Activated CD8-positive, alpha-beta memory T cell treated with anti-CD3 and anti-CD28 coated beads for 4 hours (primary cell): ENCODE measurements around the gene ASCL2.

Experiments used
- DNase-seq, 2 donors: peaks; one replicate each; pipeline ENCODE4 v3.0.0-alpha.2; 2020; ENCODE audit warnings: low read depth in 2 of 2

ASCL2 gene

GRCh38 chr11:2272228-2272945 is 2.0 kb upstream of the ASCL2 start:
- no peak for DNase-seq

DNA sequence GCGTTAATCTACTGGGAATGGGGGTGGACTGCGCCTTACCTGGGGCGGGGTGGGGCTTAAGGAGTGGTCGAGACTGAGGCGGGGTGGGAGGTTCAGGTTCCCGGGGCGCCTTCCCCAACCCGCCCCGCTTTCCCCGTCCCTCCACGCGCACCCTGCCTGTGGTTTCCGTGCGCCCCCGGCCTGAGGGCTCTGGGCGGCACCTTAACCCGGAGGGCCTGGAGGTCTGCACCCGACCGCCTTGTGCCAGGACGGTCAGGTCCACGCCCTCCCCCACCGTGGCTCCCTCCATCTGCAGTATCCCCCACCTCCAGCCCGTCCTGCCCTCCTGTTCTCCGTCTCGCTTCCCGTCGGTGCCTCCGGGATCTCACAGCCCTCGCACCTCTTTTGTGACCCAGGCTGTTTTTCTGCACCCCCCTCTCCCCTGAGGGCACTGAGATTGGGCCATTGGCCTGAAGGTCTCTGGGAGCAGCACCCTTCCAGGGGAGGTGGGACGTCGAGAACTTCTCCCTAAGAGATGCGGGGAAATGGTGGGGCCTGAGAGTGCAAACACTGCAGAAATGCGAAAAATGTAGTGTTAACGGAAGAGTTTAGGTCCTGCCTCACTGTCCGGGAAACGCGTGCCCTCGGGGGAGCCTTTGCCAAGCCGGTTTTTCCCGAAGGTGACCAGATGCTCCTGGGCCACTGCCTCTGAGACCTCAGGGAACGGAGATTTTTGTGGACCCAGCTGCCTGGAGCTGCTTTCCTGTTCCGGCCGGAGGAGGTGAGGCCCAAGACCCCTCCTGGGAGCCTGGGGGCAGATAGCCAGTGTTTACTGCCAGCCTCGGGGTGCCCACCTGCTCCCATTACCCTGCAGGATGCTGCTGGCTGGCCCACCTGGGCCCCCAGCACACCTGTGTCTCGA is 1.2 kb upstream of the ASCL2 start:
- no peak for DNase-seq

- peak; percentile 51 for DNase-seq
Observed at GRCh38 chr11:2271077-2271326, 614 bp upstream of the ASCL2 start.

DNA sequence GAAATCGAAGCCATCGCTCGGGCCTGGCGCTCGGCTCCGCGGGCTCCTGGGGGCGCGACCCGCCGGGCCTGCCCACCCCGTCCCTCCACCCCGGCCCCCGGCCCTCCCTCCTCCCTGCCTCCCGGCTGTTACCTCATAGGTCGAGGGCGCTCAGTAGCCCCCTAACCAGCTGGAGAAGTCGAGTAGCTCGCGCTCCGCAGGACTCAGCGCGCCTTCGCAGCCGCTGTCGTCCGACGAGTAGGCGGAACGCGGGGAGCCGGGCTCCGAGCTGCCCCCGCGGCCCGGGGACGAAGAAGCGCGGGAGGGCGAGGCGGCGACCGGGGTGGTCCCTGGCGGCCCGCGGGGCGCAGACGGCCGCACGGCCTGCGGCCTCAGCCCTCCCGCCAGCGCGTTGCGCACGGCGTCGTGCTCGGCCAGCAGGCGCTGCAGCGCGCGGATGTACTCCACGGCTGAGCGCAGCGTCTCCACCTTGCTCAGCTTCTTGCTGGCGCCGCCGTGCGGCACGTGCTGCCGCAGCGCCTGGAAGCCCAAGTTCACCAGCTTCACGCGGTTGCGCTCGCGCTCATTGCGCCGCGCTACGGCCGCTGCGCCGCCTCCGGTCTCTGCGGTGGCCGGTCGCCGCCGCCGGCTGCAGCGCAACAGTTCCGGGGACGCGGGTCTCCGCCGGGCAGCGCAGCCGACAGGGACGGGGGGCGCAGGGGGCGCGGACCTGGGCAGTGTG is 627 bp downstream of the ASCL2 start:
- no peak for DNase-seq

- peak; percentile 71 to 80 for DNase-seq
Observed at GRCh38 chr11:2268729-2269600, 1.4 kb downstream of the ASCL2 start.

GRCh38 chr11:2267851-2268728 is 2.3 kb downstream of the ASCL2 start:
- DNase-seq: no peak

GRCh38 chr11:2267306-2267850 is 3.0 kb downstream of the ASCL2 start:
- no peak for DNase-seq

- no peak for DNase-seq
Observed at GRCh38 chr11:2266586-2267305, 3.6 kb downstream of the ASCL2 start.

GRCh38 chr11:2265854-2266585 is 4.4 kb downstream of the ASCL2 start:
- DNase-seq: no peak

GRCh38 chr11:2265396-2265795 is 5.0 kb downstream of the ASCL2 start:
- no peak for DNase-seq

DNA sequence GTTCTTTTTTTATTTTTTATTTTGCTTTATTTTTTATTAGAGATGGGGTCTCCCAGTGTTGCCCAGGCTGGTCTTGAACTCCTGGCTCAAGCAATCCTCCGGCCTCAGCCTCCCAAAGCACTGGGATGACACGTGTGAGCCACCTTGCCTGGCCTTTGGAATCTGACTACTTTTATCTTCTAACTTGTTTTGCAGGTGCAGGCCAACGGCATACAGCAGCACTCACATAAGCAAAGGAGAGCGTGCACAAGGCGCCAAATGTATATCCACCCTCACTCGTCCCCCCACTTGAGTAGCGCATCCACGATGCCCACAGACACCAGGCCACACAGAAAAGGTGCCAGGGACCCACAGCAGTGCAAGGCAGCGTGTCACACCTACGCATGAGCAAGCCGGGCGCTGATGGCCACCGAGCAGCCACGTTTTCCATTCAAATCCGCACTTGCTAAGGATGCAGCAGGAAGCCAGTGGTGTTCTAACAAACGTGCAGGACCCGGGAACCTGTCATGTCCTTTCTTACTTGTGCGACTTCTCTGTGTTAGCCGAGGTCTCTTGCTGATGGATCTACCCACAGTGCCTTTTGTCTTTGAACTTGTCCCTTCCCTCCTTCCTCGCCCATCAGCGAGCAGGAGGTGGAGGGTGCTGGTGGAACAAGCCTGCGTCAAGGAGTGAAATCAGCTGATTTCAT is 5.9 kb downstream of the ASCL2 start:
- no peak for DNase-seq

DNA sequence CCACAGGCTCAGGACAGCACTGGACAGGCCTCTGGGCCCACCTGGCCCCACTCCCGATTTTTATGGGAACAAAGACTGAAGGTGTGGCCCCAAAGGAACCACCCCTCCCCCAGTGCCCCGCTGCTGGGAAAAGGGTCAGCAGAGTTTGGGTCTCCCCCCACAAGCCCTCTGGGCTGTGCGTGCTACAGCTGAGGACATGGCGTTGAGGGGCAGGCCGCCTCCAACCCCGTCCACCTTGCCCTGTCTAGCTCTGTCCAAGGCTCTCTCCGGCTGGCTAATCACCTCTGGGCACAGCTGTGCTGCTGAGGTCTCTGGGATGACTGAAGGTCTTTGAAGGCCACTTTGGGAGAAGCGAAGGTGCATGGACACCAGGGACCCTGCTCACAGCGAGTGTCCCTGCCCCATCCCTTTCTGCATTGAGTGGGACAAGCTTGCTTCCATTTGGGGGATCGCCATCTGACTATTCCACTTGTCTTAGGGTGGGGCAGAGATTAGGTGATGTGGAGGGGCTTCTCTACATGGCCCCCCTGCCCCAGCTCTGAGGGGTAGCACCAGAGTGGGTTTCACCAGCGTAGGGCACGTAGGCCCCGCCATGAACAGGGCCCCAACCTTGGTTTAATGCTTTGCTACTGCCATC is 6.5 kb downstream of the ASCL2 start:
- DNase-seq: no peak

DNA sequence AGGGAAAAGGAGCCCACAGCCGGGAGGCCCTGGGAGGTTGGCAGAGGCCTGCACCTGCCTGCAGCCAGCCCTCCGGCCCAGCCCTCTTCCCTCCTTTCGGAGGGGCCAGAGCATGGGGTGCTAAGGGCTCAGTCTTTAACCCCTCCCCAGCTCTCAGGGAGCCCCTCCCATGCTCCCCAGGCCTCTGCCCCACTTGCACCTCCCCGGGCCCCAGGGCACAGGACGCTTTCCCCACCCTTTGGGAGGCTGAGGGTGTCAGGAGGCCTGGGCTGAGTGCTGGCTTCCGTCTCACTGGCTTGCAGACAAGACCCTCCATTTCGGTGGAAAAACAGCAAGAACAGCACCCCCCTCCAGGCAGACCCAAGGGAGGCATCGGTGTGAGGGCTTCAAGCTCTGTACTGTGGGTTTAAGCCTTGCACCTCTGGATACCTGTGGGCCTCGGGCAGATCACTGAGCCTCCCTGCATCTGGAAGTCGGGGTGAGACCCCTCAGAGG is 7.3 kb downstream of the ASCL2 start:
- no peak for DNase-seq

DNA sequence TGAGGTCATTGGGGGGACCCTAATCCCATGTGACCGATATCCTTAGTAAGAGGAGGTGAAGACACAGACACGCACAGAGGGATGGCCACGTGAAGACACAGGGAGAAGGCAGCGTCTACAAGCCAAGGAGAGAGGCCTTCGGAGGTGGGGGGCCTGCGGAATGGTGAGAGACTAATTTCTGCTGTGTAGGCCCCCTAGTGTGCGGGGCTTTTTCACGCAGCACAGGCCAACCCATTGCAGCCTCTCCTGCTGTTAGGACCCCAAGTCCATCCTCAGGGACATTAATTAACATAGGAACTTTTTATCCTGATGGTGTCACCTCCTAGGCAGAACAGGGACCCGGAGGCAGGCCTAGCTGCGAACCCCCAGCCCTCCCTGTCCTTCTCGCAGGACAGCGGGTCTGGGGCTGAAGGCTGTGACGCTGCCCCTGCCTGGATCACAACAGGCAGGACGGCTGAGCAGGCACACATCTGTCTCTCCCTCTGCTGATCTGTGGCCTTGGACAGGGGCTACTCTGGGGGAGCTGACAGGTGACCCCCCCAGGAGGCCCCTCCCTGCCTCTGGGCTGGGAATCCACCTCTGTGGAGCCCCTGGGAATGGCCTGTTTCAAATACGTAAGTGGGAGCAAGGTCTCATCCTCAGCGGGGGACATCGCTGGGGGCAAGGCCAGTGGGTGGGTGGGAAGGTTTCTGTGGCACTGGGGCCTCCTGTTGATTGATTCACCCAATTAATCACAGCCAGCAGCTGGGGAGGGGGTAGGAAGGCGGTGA is 7.9 kb downstream of the ASCL2 start:
- no peak for DNase-seq

GRCh38 chr11:2261436-2262230 is 8.8 kb downstream of the ASCL2 start:
- no peak for DNase-seq
